AG10803 (cell line): ENCODE results near the gene SEZ6.

ENCODE experiments used
- DNase-seq: peaks from one replicate; pipeline ENCODE4 v3.0.0; 2010; ENCODE audit warnings: low read depth
- H3K4me3 ChIP-seq: 2 replicates; pipeline ENCODE4 v1.5.1; 2011; ENCODE audit warnings: mild to moderate bottlenecking, low read length, control low read depth
- TF ChIP-seq, protein P1 (sequence below): conservative IDR thresholded peaks from 2 replicates; pipeline ENCODE4 v1.5.1; 2011; ENCODE audit warnings: mild to moderate bottlenecking, low read length, control low read depth, inconsistent platforms

Gene SEZ6

DNA sequence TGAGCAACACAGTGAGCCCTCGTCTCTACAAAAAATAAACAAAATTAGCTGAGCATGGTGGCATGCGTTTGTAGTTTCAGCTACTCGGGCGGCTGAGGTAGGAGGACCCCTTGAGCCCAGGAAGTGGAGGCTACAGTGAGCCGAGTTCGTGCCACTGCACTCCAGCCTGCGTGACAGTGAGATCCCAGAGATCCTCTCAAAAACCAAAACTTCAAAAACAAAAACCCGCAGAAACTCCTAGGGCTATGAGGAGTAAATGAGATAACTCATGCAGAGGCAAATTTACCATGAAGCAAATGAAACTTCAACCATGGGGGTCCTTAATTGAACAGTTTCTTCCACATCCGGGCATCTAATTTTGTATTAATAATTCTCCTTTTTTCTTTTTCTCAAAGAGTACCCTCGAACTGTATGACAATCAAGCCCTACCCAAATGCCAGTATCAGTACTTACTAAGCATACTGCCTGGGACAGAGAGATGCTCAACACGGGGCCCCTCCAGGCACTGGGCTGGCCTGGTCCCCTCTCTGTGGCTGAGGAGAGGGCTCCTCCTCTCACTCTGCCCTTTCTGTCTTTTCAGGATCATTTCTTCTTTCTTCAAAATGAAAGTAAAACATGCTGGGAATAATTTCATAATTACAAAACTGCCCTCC lies 36.3 kb upstream of the SEZ6 start:
- DNase-seq, result no peak
- TF ChIP-seq, protein P1, sequence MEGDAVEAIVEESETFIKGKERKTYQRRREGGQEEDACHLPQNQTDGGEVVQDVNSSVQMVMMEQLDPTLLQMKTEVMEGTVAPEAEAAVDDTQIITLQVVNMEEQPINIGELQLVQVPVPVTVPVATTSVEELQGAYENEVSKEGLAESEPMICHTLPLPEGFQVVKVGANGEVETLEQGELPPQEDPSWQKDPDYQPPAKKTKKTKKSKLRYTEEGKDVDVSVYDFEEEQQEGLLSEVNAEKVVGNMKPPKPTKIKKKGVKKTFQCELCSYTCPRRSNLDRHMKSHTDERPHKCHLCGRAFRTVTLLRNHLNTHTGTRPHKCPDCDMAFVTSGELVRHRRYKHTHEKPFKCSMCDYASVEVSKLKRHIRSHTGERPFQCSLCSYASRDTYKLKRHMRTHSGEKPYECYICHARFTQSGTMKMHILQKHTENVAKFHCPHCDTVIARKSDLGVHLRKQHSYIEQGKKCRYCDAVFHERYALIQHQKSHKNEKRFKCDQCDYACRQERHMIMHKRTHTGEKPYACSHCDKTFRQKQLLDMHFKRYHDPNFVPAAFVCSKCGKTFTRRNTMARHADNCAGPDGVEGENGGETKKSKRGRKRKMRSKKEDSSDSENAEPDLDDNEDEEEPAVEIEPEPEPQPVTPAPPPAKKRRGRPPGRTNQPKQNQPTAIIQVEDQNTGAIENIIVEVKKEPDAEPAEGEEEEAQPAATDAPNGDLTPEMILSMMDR, result no peak
- H3K4me3 ChIP-seq, result no peak overlapping the region

DNA sequence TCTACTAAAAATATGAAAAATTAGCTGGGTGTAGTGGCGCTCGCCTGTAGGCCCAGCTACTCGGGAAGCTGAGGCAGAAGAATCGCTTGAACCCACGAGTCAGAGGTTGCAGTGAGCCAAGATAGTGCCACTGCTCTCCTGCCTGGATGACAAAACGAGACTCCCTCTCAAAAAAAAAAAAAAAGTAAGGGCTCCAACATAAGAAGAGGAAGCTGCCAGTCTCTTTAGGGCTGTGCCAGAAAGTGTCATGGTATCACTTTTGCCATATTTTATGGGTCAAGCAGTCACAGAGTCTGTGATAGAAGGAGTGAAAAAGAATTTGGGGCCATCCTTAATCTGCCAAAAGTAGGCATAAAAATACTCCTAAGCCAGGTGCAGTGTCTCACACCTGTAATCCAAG lies 35.7 kb upstream of the SEZ6 start:
- no peak overlapping the region for H3K4me3 ChIP-seq
- TF ChIP-seq, protein P1, result no peak
- no peak for DNase-seq

DNA sequence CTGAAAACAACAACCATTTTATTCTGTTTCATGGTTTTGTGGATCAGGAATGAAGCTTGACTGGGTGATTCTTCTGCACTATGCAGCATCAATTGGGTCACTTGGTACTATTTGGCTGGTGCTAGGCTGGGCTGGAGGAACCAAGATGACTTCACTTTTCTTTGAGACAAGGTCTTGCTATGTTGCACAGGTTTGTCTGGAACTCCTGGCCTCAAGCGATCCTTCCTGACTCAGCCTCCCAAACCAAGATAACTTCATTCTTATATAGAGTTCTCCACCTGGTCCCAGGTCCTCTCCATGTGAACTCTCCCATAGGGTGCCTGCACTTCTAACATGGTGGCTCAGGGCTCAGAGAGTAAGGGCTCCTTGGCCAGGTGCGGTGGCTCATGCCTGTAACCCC lies 35.3 kb upstream of the SEZ6 start:
- no peak for DNase-seq
- no peak overlapping the region for H3K4me3 ChIP-seq
- TF ChIP-seq, protein P1, result no peak

DNA sequence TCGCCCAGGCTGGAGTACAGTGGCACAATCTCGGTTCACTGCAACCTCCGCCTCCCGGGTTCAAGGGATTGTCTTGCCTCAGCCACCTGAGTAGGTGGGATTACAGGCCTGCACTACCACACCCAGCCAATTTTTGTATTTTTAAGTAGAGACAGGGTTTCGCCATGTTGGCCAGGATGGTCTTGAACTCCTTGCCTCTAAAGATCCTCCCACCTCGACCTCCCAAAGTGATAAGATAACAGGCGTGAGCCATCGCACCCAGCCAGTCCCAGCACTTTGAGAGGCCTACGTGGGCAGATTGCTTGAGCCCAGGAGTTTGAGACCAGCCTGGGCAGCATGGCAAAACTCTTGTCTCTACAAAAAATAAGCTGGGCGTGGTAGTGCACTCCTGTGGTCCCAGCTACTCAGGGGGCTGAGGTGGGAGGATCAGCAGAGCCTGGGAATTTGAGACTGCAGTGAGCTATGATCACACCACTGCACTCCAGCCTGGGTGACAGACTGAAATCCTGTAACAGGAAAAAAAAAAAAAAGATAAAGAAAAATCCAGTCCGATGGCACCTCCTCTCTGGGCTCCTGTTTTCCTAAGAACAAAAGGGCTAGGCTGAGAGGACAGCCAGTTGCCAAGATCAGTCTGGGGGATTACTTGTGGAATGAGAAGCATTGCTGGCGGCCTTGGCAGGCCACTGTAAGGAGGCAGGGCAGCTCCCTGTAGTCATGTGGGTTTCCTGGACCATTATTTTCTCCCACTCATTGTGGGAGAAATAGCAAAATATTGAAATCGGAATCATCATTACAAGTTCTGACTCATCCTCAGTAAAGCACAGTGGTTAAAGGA lies 34.1 kb upstream of the SEZ6 start:
- TF ChIP-seq, protein P1, result no peak
- peak; percentile 80 for DNase-seq
- no peak overlapping the region for H3K4me3 ChIP-seq

DNA sequence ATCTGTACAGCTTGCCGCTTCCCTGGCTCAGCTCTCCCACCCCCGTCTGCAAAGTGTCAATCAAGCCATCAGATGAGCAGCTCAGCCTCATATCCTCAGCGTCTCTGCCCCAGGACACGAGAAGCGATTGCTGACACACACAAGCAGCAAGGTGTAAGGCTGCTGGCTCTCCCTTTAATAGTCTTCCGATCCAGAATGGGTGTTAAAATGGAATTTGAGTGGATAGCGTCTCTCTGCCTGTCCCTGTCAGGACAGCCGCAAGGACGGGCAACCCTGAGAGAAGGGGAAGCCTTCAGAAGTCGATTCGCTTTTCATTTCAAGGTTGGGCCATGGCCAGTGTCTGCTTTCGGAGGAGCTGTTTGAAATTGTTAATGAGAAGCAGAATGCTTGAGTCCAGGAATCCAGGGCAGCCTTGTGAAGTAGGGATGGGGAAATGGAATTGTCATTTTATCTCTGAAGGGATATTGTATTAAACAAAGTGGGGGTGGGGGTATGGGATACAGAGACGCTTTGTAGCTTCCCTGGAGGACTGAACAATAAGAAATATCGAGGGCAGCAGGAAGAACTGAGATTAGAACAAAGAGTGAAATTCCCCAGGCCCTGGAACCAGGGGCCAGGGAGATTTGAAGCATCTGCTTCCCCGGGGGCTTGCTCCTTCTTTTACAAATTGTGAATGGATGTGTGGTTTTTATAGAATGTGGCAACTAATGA lies 32.4 kb upstream of the SEZ6 start:
- TF ChIP-seq, protein P1, result no peak
- H3K4me3 ChIP-seq, result no peak overlapping the region
- DNase-seq, result no peak

DNA sequence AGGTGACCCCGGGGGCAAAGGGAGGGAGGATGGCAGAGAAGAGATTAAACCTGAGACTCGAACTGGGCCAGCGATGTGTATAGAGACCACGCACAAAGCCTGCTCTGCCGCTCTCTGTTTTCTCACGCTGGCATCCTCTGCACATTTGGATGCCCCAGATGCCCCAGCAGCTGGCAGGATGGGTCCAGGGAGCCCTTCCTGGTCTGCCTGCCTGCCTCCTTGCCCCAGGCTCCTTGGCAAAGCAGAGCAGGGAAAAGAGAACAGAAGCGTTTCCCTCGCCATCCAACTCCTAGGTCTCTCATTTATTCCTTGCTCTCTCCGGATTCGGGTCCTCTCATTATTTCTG lies 31.9 kb upstream of the SEZ6 start:
- no peak for DNase-seq
- H3K4me3 ChIP-seq, result no peak overlapping the region
- TF ChIP-seq, protein P1, result no peak
